ENCODE measurements around the gene GLUL.

GLUL gene

GRCh38 chr1:182391362-182392049 is at the start of gene GLUL:
Gene GLUL (minus strand): TSS chr1:182391790. CDS start chr1:182388737, 3,053 bp downstream.
- DNase-seq (ENCODE audit: low read depth): peak; percentile 95

DNA sequence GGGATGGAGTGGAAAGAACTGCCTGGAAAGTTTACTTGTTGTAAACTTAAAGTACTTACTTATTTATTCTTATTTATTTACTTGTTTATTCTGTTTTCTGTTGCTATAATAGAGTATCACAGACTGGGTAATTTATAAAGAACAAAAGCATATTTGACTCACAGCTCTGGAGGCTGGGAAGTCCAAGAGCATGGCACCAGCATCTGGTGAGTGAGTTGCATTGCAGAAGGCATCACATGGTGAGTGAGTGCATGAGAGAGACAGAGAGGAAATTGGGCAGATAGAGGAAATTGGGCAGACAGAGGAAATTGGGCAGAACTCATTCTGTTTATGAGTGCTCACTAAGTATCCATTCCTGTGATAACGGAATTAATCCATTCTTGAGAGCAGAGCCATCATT is 46.7 kb upstream of the GLUL start:
- no peak for DNase-seq (ENCODE audit: low read depth)

GRCh38 chr1:182433580-182433979 is 42.0 kb upstream of the GLUL start:
- DNase-seq (ENCODE audit: low read depth): no peak

- no peak for DNase-seq (ENCODE audit: low read depth)
Observed at GRCh38 chr1:182431278-182431677, 39.7 kb upstream of the GLUL start.

- peak; percentile 8 for DNase-seq (ENCODE audit: low read depth)
Observed at GRCh38 chr1:182430263-182431068, 38.9 kb upstream of the GLUL start.

DNA sequence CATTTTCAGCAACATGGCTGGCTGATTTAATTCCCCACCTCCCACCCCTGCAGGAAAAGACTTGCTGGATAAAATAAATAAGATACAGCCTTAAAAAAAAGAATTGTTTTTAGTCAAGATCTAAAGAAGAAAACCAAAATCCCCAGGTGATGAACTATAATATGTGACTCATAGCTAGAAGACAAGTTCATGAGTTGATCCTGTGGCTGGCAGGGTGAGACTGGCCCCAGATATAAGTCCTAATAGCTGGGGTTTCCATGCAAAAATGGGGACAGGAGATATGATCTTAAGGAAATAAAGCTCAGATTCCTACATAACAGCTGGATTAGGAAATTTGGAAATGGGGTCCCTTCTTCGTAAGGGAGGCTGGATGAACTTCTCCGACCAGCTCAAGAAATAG is 36.5 kb upstream of the GLUL start:
- DNase-seq (ENCODE audit: low read depth): no peak

DNA sequence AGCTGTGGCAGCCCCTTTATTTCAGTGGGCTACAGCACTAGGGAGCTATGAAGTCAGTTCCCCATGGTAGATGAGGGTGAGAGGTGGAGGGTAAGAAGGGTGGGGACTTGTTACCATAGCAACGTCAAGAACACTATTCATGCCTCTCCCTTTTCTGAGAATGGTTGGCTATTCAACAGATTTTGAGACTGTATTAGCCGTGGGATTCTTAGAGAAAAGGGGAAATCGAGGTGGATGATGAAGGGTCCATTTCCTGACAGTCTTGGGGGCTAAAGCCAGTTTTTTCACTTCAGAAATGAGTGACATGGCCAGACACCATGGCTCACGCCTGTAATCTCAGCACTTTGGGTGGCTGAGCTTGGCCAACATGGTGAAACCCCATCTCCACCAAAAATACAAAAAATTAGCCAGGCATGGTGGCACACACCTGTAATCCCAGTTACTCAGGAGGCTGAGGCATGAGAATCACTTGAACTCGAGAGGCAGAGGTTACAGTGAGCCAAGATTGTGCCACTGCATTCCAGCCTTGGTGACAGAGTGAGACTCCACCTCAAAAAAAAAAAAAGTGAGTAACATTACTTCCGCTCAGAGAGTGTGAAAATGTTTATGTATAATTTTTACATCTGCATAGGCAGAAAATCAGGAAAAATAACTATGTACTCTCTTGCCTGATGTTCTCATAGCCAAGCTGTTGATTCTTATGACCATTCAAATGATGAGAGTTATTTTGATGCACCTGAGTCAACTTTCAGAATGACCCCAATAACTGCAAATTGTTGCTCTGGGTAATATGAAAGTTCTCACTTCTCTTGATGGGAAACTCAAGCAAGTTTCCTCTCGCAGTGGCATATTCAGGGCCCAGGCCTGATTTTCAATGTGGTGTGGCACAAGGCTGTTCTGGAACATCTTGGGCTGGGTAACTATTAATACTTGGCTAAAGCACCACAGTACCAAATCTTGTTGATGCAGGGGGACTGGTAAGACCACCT is 35.1 kb upstream of the GLUL start:
- DNase-seq (ENCODE audit: low read depth): no peak

DNA sequence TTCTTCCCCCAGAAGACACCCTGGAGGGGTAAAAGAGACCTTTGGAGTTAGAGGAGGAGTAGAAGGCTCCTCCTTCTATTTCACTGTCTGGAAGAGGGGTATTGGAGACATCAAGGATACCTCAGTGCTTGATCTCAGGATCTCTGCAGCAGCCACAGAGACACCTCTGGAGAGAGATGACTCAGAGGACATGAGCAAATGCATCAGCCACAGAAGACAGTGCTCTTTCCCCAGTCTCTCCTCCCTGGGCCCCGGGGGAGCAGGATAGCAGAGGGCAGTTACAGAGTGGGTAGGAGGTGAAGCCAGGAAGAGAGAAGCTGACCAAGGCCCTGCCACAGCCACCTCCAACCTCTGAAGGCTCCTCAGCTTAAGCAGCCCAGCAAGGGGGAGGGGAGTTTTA is 24.2 kb upstream of the GLUL start:
- DNase-seq (ENCODE audit: low read depth): no peak

- no peak for DNase-seq (ENCODE audit: low read depth)
Observed at GRCh38 chr1:182413969-182414368, 22.4 kb upstream of the GLUL start.

DNA sequence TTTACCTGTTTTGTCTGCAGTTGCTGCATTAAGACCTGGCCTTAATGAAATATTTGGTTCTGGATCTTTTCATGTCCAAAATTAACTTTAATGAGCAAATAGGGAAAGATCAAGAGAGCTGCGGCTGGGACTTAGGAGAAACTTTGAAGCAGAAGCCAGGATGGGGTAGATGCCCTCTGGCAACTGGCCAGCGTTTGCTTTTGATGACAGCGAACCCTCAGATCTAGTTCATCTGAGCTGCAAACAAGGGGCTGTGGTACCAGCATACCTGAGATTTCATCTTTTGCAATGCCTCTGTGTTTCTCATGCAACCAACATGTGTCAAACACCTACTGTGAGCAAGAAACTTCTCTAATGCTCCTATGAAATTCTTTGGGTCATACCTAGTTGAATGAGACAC is 21.9 kb upstream of the GLUL start:
- DNase-seq (ENCODE audit: low read depth): no peak

GRCh38 chr1:182410620-182411273 is 19.2 kb upstream of the GLUL start:
- no peak for DNase-seq (ENCODE audit: low read depth)

- no peak for DNase-seq (ENCODE audit: low read depth)
Observed at GRCh38 chr1:182410138-182410537, 18.5 kb upstream of the GLUL start.

DNA sequence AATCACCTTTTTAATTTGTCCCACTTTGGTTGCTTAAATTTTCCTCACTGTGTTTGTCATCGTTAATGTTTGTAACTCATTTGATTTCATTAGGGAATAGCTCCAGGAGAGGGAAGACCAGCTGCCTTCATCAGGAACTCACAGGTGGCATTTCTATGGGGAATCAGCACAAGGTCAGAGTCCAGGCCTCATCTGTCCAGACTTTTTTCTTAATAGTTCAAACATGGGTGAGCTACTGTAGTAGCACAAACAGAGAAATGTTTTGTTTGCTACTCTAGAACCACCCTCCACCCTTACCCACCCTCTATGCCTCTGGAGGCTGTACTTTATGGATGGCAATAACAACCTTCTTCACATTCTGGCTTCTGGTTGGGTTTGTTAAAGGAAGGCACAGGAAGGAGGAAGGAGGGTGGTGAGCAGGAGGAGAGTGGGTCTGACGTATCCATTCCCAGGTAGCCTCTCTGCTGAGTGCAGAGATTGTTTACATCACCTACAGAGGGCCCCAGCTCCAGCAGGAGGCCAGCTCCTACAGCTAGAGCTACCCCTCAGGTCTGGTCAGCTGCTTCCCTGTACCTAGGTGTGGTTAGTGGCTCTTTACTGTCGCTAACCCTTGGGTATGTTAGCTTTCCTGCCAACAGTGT is 17.0 kb upstream of the GLUL start:
- no peak for DNase-seq (ENCODE audit: low read depth)

- no peak for DNase-seq (ENCODE audit: low read depth)
Observed at GRCh38 chr1:182407724-182408123, 16.1 kb upstream of the GLUL start.

DNA sequence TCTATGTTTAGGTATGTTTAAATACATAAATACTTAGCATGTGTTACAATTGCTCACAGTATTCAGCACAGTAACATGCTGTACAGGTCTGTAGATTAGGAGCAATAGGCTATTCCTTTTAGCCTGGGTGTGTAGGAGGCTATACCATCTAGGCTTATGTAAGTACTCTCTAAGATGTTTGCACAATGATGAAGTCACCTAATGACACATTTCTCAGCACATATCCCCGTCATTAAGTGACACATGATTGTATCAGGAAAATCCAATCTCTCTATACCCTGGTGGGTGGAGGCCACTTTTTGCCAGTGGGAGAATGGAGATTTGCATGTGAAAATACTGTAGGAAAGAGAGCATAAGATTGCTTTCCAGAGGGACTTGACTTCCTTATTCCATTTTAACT is 14.4 kb upstream of the GLUL start:
- no peak for DNase-seq (ENCODE audit: low read depth)

GRCh38 chr1:182405578-182405977 is 14.0 kb upstream of the GLUL start:
- DNase-seq (ENCODE audit: low read depth): no peak

GRCh38 chr1:182404781-182405180 is 13.2 kb upstream of the GLUL start:
- no peak for DNase-seq (ENCODE audit: low read depth)

DNA sequence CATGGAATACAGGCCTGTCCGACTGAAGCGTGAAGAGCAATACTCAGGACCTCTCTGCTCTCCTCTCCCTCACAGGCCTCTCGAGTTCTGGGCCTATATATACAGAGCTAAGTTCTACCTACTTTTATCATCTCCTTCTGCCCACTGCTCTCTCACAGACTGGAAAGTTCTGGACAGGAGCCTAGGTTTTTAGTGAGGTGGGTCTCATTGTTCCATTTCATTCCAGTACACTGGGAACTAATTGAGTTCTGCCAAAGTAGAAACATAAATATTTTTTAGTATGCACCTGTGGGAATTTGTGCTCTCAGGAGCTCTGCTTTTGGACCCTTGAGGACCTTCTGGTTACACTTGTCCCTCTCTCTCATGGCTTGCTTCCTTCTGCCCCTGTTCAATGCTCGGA is 9.0 kb upstream of the GLUL start, which contains the start of gene TEDDM1:
TSS of gene TEDDM1 (minus strand) at position 101 of the 400 bp plus-strand sequence. CDS start 182 bp downstream, outside the sequence.
- DNase-seq (ENCODE audit: low read depth): no peak

DNA sequence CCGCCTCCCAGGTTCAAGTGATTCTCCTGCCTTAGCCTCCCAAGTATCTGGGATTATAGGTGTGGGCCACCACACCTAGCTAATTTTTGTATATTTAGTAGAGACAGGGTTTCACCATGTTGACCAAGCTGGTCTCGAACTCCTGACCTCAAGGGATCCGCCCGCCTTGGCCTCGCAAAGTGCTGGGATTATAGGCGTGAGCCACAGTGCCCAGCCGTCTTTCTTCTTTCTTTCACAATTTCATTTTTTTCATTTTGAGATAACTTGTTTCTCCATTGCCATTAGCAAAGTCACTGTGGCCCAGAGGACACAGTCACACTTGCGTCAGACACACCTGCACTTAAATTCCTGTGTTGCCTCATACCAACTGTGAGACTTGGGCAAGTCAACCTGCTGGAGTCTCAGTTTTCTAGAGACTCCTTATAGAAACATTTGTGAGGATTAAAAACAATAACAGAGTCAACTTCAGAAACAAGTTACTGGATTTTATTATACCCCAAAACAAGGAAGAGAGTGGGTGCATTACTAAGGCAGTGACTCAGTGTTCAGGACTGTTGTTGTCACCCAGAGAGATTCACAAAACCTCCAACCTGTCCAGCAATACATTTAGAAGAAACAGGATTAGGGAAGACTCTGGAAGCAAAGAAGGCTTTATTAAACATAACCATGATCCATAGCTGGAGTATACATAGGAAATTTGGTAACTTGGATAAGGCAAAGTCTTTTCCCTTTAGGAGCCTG is 6.2 kb upstream of the GLUL start:
- peak; percentile 17 for DNase-seq (ENCODE audit: low read depth)

- no peak for DNase-seq (ENCODE audit: low read depth)
Observed at GRCh38 chr1:182395906-182396305, 4.3 kb upstream of the GLUL start.

Measured in EH (cell line).